ENCODE results near the gene KRTAP9-6. TPM values are rescaled to one million over a fixed set of nuclear protein-coding genes. Genes with fewer than 3 reads are reported as not detected.
"Not testable (repeated sequence)": the region's sequence is repeated elsewhere in the genome, so short reads cannot be mapped to it uniquely, and the experiment has no call there.

KRTAP9-6 gene
- polyA plus RNA-seq, 1 donor from 2014 or later, result not detected

- H3K27me3 ChIP-seq (ENCODE audit: insufficient read depth, low read depth, low read length), result no peaks in the 10 kb centered on the region
- H3K9ac ChIP-seq (ENCODE audit: low read length), result no peak overlapping the region
- no peak overlapping the region for H3K27ac ChIP-seq (ENCODE audit: low read length)
- H3K9me2 ChIP-seq (ENCODE audit: insufficient read depth, low read length), result no peaks in the 10 kb centered on the region
- no peak overlapping the region for H3K4me2 ChIP-seq (ENCODE audit: low read length)
- H3K36me3 ChIP-seq (ENCODE audit: insufficient read depth, low read length), result no peaks in the 10 kb centered on the region
- H3K9me3 ChIP-seq (ENCODE audit: low read length), result no peaks in the 10 kb centered on the region
- no peak overlapping the region for H3K4me3 ChIP-seq (ENCODE audit: low read length)
- no peaks in the 10 kb centered on the region for H3F3A ChIP-seq (ENCODE audit: insufficient read depth, low read length, poor library complexity, severe bottlenecking)
- no peak overlapping the region for H2AFZ ChIP-seq (ENCODE audit: low read depth, low read length)
- no peaks in the 10 kb centered on the region for H3K79me2 ChIP-seq (replicated peaks; ENCODE audit: insufficient read depth, low read length)
- TF ChIP-seq MXI1 (conservative IDR thresholded peaks at IDR 0.05; ENCODE audit: poor library complexity, severe bottlenecking), result no peak
- TF ChIP-seq RAD21 (conservative IDR thresholded peaks at IDR 0.05), result no peak
- no peak for TF ChIP-seq CTCF (IDR thresholded peaks at IDR 0.05; ENCODE audit: poor library complexity, severe bottlenecking)
- TF ChIP-seq, protein P1, sequence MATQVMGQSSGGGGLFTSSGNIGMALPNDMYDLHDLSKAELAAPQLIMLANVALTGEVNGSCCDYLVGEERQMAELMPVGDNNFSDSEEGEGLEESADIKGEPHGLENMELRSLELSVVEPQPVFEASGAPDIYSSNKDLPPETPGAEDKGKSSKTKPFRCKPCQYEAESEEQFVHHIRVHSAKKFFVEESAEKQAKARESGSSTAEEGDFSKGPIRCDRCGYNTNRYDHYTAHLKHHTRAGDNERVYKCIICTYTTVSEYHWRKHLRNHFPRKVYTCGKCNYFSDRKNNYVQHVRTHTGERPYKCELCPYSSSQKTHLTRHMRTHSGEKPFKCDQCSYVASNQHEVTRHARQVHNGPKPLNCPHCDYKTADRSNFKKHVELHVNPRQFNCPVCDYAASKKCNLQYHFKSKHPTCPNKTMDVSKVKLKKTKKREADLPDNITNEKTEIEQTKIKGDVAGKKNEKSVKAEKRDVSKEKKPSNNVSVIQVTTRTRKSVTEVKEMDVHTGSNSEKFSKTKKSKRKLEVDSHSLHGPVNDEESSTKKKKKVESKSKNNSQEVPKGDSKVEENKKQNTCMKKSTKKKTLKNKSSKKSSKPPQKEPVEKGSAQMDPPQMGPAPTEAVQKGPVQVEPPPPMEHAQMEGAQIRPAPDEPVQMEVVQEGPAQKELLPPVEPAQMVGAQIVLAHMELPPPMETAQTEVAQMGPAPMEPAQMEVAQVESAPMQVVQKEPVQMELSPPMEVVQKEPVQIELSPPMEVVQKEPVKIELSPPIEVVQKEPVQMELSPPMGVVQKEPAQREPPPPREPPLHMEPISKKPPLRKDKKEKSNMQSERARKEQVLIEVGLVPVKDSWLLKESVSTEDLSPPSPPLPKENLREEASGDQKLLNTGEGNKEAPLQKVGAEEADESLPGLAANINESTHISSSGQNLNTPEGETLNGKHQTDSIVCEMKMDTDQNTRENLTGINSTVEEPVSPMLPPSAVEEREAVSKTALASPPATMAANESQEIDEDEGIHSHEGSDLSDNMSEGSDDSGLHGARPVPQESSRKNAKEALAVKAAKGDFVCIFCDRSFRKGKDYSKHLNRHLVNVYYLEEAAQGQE (IDR thresholded peaks at IDR 0.05; ENCODE audit: borderline replicate concordance), result no peak
- no peak for TF ChIP-seq POLR2AphosphoS5 (IDR thresholded peaks at IDR 0.05)
- TF ChIP-seq EZH2 (IDR thresholded peaks at IDR 0.05; ENCODE audit: borderline replicate concordance, insufficient read depth, low read length, poor library complexity, severe bottlenecking), result no peak
- TF ChIP-seq TAF1 (IDR thresholded peaks at IDR 0.05; ENCODE audit: low read depth), result no peak
- no peak for TF ChIP-seq EP300 (conservative IDR thresholded peaks at IDR 0.05; ENCODE audit: poor library complexity, severe bottlenecking)
- no peak for TF ChIP-seq SMC3 (conservative IDR thresholded peaks at IDR 0.05; ENCODE audit: poor library complexity)
- H4K20me1 ChIP-seq (ENCODE audit: insufficient read depth), result no peaks in the 10 kb centered on the region
Observed at GRCh38 chr17:41254861-41255260, 10.3 kb upstream of the KRTAP9-6 start.

GRCh38 chr17:41255381-41256290, 9.5 kb upstream of the KRTAP9-6 start, which contains the start of gene KRTAP9-9:
Gene KRTAP9-9, plus strand, starts transcription at chr17:41255384.
- not testable (repeated sequence) for H3K9ac ChIP-seq (ENCODE audit: low read length); H3K9me2 ChIP-seq (ENCODE audit: insufficient read depth, low read length); H3K36me3 ChIP-seq (ENCODE audit: insufficient read depth, low read length); H3K4me3 ChIP-seq (ENCODE audit: low read length); H3K79me2 ChIP-seq (replicated peaks; ENCODE audit: insufficient read depth, low read length); H2AFZ ChIP-seq (ENCODE audit: low read depth, low read length); H3K27me3 ChIP-seq (ENCODE audit: insufficient read depth, low read depth, low read length); H4K20me1 ChIP-seq (ENCODE audit: insufficient read depth); H3K4me2 ChIP-seq (ENCODE audit: low read length); H3K27ac ChIP-seq (ENCODE audit: low read length); H3F3A ChIP-seq (ENCODE audit: insufficient read depth, low read length, poor library complexity, severe bottlenecking); H3K9me3 ChIP-seq (ENCODE audit: low read length)

Data from neural cell (in vitro differentiated cells).